Pons (tissue), 1 donor: Measurements from ENCODE around the gene TMEM151B.

ENCODE experiments used
- DNase-seq: peaks from one replicate; pipeline ENCODE4 v3.0.0-alpha.2; 2016; ENCODE audit warnings: low spot score

The TMEM151B gene

GRCh38 chr6:44250718-44251123 lies 19.5 kb upstream of the TMEM151B start:
- no peak for DNase-seq

DNA sequence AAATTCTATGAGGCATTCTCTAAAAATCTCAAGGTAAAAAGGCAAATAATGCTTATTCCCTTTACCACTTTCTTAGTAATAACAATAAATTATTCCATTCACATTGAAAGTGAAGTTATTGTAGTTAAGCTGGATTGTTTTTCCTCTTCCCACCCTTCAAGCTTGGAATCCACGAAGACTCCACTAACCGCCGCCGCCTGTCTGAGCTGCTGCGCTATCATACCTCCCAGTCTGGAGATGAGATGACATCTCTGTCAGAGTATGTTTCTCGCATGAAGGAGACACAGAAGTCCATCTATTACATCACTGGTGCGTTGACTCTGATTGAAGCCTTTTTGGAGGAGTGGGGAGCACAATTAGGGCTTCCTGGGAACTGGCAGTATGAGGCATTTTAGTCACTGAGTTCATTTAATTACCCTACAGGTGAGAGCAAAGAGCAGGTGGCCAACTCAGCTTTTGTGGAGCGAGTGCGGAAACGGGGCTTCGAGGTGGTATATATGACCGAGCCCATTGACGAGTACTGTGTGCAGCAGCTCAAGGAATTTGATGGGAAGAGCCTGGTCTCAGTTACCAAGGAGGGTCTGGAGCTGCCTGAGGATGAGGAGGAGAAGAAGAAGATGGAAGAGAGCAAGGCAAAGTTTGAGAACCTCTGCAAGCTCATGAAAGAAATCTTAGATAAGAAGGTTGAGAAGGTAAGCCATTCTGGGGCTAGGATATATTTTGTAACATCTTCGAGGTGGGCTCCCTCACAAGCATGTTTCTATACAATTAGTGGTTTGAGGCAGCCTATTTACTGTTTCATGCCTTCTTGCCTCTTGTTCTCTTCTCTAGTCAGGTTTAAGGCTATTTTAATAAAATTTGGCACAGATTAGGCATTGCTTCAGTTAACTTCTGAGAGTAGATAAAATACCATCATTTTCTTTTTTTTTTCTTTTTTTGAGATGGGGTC lies 18.4 kb upstream of the TMEM151B start:
- peak; percentile 24 for DNase-seq

GRCh38 chr6:44253307-44254101 lies 16.7 kb upstream of the TMEM151B start:
- peak; percentile 43 for DNase-seq

GRCh38 chr6:44254191-44255104 lies 15.8 kb upstream of the TMEM151B start:
- DNase-seq = peak; percentile 37

- DNase-seq = no peak
Measured at GRCh38 chr6:44255105-44255808, 15.0 kb upstream of the TMEM151B start.

DNA sequence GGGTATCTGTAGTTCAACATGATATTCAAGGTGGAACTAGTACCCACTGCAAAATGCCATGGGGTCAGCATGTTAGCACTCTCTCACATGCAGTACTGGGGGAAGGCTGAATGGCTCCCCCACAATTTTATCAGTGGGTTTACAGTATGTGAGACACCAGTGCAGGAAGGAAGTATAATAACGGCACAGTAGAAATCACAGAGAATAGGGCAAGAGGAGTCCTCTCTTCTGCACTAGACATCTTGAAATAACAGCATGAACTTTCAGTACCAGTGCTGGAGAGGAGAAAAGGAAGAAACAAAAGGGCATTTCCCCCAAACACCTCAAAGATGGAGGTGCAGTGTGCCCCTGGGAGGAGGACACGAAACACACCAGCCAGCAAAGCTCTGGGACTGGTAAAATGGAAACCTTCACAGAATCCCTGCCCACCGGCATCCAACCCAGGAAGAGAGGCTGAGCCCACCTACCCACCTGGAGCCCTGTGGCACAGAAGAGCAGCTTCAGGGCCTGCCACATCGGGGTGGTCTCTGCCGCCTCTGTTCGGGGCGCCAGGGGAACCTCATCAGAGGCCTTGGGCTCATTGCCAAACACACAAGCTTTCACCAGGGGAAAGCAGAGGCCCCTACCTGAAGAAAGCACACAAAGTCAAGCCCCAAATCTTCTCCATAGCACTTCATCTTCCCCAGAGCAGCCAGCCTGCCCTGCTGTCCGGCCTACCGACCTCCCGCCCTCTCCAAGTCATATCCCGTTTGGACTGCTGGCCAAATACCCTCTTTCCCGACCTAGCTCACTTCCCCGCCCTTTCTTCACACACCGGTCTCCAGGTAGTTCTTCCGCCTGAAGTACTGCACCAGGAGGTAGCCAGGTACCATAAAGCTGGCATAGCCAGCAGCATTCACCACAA lies 14.1 kb upstream of the TMEM151B start:
- DNase-seq = no peak

DNA sequence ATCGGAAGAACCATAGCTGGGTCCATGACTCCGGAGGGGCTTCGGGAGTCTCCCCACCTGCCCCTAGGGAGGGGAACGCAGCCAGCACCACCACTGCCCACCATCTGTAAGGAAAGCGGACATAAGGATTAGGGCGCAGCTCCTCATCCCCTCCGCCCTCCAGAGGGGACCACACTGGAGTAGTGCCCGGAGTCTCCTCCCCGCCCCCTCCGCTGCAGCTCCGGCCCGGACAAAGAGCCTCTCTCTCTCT lies 13.6 kb upstream of the TMEM151B start:
- no peak for DNase-seq

GRCh38 chr6:44257025-44257752 lies 13.1 kb upstream of the TMEM151B start, which contains the start of gene SLC35B2:
Gene SLC35B2, minus strand, starts transcription at chr6:44257528. Its CDS starts 118 bp downstream, at chr6:44257410.
- peak; percentile 92 for DNase-seq

DNA sequence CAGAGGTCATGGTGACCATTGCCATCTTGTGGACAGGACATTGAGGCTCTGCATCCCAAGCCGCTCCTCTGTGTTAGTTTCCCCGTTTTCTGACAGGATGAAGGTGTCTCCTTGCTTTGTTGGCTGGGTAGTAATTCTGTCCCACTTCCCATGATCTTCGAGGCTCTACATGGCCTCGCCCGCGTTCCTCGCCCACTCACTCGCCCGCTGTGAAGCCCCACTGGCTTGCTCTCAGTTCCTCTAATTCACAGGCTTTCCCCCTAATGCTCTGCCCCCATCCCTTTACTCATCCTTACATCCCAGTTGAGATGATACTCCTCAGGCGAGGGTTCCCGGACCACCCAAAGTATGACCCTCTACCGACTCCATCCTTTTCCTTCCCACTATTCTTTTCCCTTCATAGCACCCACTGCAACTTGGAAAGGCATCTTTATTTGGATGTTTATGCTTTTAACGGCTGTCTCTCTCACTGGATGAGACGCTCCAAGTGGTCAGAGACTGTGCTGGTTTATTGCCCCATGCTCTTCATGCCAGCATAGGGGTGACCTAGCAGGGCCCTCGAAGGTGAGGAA lies 12.4 kb upstream of the TMEM151B start:
- DNase-seq = peak; percentile 24

DNA sequence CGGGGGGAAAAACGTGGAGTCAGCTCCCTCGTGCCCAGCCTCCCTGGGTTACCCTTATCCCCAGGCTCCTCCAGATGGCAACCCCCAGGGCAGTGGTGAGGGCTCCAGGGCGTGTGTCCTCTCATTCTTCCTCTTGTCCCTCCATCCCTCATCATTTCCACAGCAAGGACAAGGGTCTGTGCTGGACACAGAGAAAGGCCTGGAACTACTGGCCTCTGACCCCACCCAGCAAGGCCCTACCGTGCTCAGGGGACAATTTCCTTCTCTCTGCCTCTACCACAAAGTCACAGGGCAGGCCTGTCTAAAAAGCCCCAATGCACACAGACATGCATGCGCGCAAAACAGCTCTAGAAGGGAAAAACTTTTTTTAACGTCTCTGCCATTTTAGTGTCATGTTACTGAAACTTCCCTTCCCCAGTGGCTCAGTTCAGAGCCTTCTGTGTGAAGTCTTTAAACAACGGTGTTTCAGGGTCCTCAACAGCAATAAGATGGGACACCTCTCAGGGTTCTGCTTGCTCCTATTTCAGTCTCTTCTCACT lies 11.9 kb upstream of the TMEM151B start:
- no peak for DNase-seq

GRCh38 chr6:44258921-44259320 lies 11.3 kb upstream of the TMEM151B start:
- no peak for DNase-seq

- DNase-seq = no peak
Measured at GRCh38 chr6:44260011-44260410, 10.2 kb upstream of the TMEM151B start.

- no peak for DNase-seq
Measured at GRCh38 chr6:44260451-44261297, 9.6 kb upstream of the TMEM151B start.

DNA sequence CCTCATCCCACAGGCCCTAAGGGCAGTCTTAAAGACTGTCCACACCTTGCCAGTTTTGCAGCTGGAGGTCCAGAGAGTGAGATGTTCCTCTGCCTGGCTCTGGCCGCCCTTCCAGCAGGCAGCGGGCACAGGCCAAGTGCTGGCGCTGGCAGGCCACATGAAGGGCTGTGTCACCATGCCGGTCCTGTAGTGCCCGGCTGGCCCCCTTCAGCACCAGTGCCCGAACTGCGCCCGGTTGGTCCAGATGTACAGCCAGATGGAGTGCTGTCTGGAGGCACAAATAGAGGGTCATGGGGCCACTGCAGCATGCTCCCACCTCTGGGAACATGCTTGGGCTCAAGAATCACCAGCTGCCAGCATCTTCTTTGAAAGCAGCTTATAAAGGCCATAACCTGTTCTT lies 8.7 kb upstream of the TMEM151B start:
- no peak for DNase-seq

- no peak for DNase-seq
Measured at GRCh38 chr6:44262467-44263353, 7.5 kb upstream of the TMEM151B start.

DNA sequence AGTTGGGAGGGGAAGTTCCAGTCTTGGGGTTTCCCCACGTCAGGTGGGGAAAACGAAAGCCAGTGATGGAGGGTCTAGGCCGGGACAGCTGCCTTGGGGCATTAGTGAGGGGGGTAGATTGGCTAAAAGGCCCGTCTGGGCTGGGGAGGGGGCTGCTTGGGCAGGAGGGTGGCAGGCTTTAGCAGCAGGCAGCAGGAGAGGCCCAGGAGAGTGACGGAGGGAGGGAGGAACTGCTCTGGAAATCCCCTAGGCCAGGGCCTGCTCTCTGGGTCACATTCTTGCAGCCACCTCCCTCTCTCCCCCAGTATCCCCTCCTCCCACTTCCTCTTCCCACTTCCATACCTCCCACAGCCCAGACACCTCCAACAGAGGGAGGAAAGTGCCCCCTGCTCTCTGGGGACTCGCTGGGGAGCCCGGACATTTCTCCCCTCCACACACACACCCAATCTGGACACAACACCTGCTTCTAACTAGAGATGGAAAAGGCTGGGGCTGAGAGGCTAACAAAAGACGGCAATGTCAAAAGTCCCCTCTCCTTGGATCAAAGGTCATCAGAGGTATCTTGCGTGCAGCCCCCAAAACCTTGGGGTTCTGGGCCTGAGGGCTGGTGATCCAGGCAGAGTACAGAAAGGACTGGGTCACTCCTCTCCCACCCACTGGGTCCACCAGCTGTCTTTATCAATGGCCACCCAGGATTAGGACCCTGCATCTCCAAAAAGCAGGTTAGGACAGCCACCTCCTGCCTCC lies 6.7 kb upstream of the TMEM151B start:
- no peak for DNase-seq
